Measurements from ENCODE around the gene SRC.

SRC gene

GRCh38 chr20:37397954-37398749 is 52.2 kb downstream of the SRC start:
- DNase-seq, result no peak

- no peak for DNase-seq
These were observed 53.0 kb downstream of the SRC start for GRCh38 chr20:37398750-37399621.

GRCh38 chr20:37401282-37401929 is 55.5 kb downstream of the SRC start:
- no peak for DNase-seq

- no peak for DNase-seq
These were observed 56.2 kb downstream of the SRC start for GRCh38 chr20:37401930-37402675.

- no peak for DNase-seq
These were observed 57.4 kb downstream of the SRC start for GRCh38 chr20:37403107-37404033.

- DNase-seq, result no peak
These were observed 58.5 kb downstream of the SRC start for GRCh38 chr20:37404461-37404890.

- no peak for DNase-seq
These were observed 59.5 kb downstream of the SRC start for GRCh38 chr20:37405351-37405897.

DNA sequence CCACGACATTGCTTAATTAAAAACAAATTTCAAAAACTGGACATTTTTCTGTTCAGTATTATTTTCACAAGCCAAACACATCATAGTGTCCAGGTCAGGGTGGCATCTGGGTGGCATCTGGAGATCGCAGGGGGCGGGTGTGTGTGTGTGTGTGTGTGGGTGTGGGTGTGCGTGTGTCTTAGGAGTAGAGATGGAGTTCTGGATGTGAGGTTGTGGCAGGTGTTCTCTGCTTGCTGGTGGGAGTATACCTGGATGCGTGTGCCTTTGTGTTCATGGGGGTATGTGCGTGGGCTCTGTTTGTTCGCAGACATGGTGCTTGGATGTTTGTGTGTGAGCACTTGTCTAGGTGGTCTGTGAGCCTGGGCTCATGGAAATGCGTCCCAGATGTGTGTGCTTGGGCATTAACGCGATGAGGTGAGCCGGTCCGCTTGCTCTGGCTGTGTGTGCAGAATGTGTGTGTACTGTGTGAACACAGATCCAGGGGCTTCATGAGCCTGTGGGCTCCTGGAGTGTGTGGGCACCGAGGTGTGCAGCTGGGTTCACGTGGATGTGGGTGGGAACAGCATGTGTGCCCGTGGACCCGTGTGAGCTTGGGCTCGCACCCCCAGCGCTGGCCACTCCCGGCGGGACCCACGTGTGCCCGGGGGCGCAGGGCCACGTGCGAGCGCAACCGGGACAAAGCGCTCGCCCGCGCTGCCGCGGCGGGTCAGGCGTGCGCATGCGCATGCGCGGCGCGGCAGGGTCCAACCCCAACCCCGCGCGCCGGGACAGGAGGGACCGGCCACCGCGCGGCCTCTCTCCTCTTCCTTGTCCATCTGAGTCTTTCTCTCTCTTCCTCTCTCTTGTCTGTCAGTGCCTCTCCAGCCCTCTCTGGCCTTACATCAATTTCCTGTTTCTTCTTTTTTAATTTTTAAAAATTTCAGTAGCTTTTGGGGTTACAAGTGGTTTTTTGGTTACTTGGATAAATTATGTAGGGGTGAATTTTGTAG is 60.4 kb downstream of the SRC start:
- peak; percentile 86 for DNase-seq

DNA sequence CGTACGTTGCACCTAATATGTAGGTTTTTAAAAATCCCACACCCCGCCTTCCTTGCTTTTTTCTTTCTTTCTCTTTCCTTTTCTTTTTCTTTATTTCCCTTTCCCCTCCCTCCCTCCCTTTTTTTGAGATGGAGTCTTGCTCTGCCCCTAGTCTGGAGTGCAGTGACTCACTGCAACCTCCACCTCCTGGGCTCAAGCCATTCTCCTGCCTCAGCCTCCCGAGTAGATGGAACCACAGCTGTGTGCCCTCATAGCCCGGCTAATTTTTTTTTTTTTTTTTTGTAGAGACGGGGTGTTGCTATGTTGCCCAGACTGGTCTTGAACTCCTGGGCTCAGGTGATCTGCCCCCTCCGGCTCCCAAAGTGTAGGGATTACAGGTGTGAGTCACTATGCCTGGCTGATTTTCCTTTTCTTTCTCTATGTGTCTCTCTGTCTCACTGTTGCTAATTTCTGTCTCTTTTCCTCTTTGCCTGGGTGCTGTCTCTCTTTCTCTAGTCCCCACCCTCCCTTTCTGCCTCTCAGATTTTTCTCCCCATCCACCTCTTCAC is 61.2 kb downstream of the SRC start:
- no peak for DNase-seq

- DNase-seq, result no peak
These were observed 61.6 kb downstream of the SRC start for GRCh38 chr20:37407573-37408002.

- DNase-seq, result no peak
These were observed 62.6 kb downstream of the SRC start for GRCh38 chr20:37408302-37409193.

- no peak for DNase-seq
These were observed 65.7 kb downstream of the SRC start for GRCh38 chr20:37411408-37412219.

- no peak for DNase-seq
These were observed 67.0 kb downstream of the SRC start for GRCh38 chr20:37413023-37413334.

DNA sequence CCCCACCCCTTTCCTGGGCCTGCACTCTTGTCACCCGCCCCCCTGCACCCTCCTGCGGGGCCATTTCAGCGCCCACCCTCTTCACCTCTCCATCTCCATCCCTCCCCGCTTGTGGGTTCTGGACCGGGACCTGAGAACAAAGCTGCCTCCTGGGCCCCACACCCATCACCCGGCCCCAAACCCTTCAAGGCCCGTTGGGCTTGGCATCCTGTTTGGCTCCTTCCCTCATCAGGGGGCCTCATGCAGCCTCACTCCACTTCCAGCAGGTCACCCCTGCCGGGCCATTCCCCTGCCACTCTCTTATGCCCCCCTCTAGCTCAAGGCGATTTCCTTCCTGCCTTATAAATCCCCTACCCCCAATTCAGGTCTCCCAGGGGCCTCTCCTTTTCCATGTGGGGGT is 67.4 kb downstream of the SRC start:
- no peak for DNase-seq

DNA sequence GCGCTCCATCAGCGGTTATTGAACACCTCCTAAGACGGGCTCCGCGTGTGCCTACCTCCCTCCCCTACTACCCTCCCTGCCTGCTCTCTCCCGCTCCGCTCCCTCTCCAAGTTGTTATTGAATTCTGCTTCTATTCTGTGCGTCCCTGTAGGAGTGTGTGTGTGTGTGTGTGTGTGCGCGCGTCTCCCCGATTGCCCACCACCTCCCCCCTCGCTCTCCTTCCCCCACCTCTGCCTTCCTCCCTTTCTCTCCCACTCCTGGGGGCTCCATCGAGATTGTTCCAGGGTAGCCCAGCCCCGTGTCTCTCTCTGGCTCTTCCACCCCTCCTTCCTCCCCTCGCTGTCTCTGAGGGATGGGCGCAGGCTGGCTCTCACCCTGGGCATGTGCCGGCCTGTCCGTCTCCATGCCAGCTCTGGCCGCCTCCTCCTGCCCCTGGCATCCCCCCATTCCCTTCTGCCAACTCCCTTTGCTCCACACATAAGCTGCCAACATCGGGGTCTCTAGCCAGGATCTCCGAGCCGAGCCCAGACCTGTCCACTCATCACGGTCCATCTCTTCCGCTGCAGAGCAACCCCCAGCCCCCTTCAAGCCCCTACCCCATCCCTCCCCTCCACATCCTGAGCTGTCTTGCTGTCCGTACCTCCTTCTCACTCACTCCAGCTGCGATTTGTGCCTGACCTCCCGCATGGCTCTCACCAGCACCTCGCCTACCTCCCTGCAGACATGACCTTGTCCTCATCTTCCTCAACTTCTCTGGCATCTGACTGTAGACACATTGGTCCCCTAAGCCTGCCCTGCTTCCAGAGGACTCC is 68.5 kb downstream of the SRC start:
- no peak for DNase-seq

- no peak for DNase-seq
These were observed 69.5 kb downstream of the SRC start for GRCh38 chr20:37415118-37416085.

Measured in 8988T (cell line).